T-cell (primary cell): Measurements from ENCODE around the gene RFNG. TPM values are rescaled to one million over a fixed set of nuclear protein-coding genes. Genes with fewer than 3 reads are reported as not detected.
A peak's percentile ranks its signal among the peaks of the same experiment; 100 is the strongest.

Experiments used
- ATAC-seq, 4 experiments: fragments of 200-7000 bp in 3 of 4; fragments of 150-1000 bp in 1 of 4; cut with Tn5 transposase; replicated peaks in 1 of 4; 1 replicate in 3 of 4; 2 replicates in 1 of 4; pipeline ENCODE4 v1.10.0; 2021; ENCODE audit warnings: moderate library complexity in 3 of 4, mild to moderate bottlenecking in 2 of 4, moderate number of reproducible peaks in 1 of 4
- CTCF ChIA-PET, 2 donors: fragments of 300-600 bp; sonication (Branson Sonifier 250); formaldehyde crosslinking; loops; one replicate each; lab custom pipeline; 2022; ENCODE audit warnings: antibody characterized with exemption in 2 of 2; lab: Charles Lee
- POLR2A ChIA-PET, 2 donors: fragments of 300-600 bp; sonication (Branson Sonifier 250); formaldehyde crosslinking; loops; one replicate each; lab custom pipeline; 2022; ENCODE audit warnings: antibody characterized with exemption in 2 of 2; lab: Charles Lee
- DNase-seq, 35 experiments: peaks; one replicate each; pipeline versions ENCODE4 v3.0.0 to v3.0.0-alpha.2; 2013 to 2023
- H3K27ac ChIP-seq: one replicate; pipeline ENCODE4 v1.5.1; 2013; ENCODE audit warnings: low read length
- H3K27me3 ChIP-seq, 2 experiments: replicated peaks in 1 of 2; 1 replicate in 1 of 2; 2 replicates in 1 of 2; pipeline versions ENCODE4 v1.6.1 to v1.7.0; 2013; ENCODE audit warnings: low read length in 1 of 2, mixed read lengths in 1 of 2; ENCODE audit not compliant: control insufficient read depth in 2 of 2, insufficient read depth in 2 of 2; ENCODE audit errors: extremely low read depth in 1 of 2
- H3K36me3 ChIP-seq, 2 donors: 1 replicate in 1 of 2; 2 replicates in 1 of 2; pipeline versions ENCODE4 v1.6.1 to v1.7.0; 2013; ENCODE audit warnings: low read length in 1 of 2; ENCODE audit not compliant: control insufficient read depth in 2 of 2, insufficient read depth in 1 of 2; ENCODE audit errors: extremely low read depth in 1 of 2
- H3K4me1 ChIP-seq, 2 experiments: 1 replicate in 1 of 2; 2 replicates in 1 of 2; pipeline versions ENCODE4 v1.6.1 to v1.7.0; 2013; ENCODE audit warnings: low read length in 2 of 2, mixed read lengths in 1 of 2; ENCODE audit not compliant: insufficient read depth in 2 of 2, control insufficient read depth in 1 of 2; ENCODE audit errors: extremely low read depth in 1 of 2
- H3K4me3 ChIP-seq, 2 donors: 1 replicate in 1 of 2; 2 replicates in 1 of 2; pipeline versions ENCODE4 v1.5.1 to v1.7.0; 2013; ENCODE audit warnings: mild to moderate bottlenecking in 2 of 2, low read length in 1 of 2, moderate library complexity in 1 of 2; ENCODE audit not compliant: control insufficient read depth in 1 of 2; ENCODE audit errors: extremely low read depth in 1 of 2
- H3K9me3 ChIP-seq: 2 replicates; pipeline ENCODE4 v1.7.0; 2013
- H3K27ac Mint-ChIP-seq, 2 donors: one replicate each; pipeline ENCODE4 v1.8.0; 2020 to 2021; ENCODE audit warnings: mild to moderate bottlenecking in 2 of 2, mixed read lengths in 2 of 2
- H3K27me3 Mint-ChIP-seq, 2 donors: one replicate each; pipeline ENCODE4 v1.8.0; 2021 to 2022; ENCODE audit warnings: mixed read lengths in 2 of 2
- H3K36me3 Mint-ChIP-seq: one replicate; pipeline ENCODE4 v1.8.0; 2021; ENCODE audit warnings: mixed read lengths
- H3K4me1 Mint-ChIP-seq, 3 donors: one replicate each; pipeline ENCODE4 v1.8.0; 2020 to 2022; ENCODE audit warnings: mixed read lengths in 3 of 3, mild to moderate bottlenecking in 1 of 3
- H3K4me3 Mint-ChIP-seq, 3 donors: one replicate each; pipeline ENCODE4 v1.8.0; 2020 to 2022; ENCODE audit warnings: mild to moderate bottlenecking in 3 of 3, mixed read lengths in 3 of 3, moderate library complexity in 3 of 3
- H3K9me3 Mint-ChIP-seq, 3 donors: one replicate each; pipeline ENCODE4 v1.8.0; 2020 to 2022; ENCODE audit warnings: mixed read lengths in 3 of 3
- WGBS: methylation state at CpG from one replicate; pipeline ENCODE4 v1.1.5; 2013; ENCODE audit warnings: missing lambda C conversion rate; ENCODE audit not compliant: insufficient coverage; 5-methylcytosine and 5-hydroxymethylcytosine counted together
- total RNA-seq, 35 experiments: library from RNA in 6 of 35; stranded (reverse) in 6 of 35; fragments of 120-200 nt in 1 of 35; gene quantifications; one replicate each; pipeline versions ENCODE4 v1.2.1 to v1.2.4 and lab custom pipeline; 2013 to 2026

Gene RFNG
- total RNA-seq, 5 donors from 2014 or later (not counting 1 experiment from before 2014, with no cell fraction given): 31.5 to 38.6 (median 35.2) TPM

DNA sequence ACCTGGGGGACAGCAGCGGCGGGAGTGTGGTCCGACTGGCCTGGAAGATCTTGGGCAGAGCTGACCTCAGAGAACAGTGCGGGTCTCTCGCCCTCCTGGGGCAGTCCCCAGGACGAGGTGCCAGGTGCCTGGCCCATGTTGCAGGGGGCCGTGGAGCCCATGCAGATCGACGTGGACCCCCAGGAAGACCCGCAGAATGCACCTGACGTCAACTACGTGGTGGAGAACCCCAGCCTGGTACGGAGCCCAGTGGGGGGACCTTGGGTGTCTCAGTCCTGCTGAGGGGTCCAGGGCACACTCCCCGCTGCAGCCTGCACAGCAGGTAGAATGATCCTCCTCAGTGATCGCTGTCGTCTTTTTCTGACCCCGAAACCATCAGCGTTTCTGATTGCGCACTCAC lies 1.5 kb upstream of the RFNG start:
- CTCF ChIA-PET: no interaction called here
- Mint-ChIP-seq H3K9me3 (no peaks in the 10 kb centered on the region), H3K27ac (peak overlapping the region in 1 of 2 donors; percentile 48), H3K27me3 (no peaks in the 10 kb centered on the region), H3K4me3 (peak overlapping the region; percentile 66 to 82 (median 79)), H3K4me1 (peaks cover 5 to 26% (median 18%) of the 10 kb centered on the region in 3 donors), H3K36me3 (peaks cover 3% of the 10 kb centered on the region)
- ATAC-seq: no peak
- POLR2A ChIA-PET: no interaction called here
- Histone ChIP-seq H3K27me3 (no peaks in the 10 kb centered on the region), H3K9me3 (no peaks in the 10 kb centered on the region), H3K36me3 (peaks cover 2 to 47% of the 10 kb centered on the region in 2 donors), H3K4me1 (peaks cover 9 to 45% of the 10 kb centered on the region in 2 experiments), H3K27ac (no peak overlapping the region), H3K4me3 (no peak overlapping the region)
- 94% methylated on average over 19 of the region's 19 CpGs for WGBS
- no peak for DNase-seq

DNA sequence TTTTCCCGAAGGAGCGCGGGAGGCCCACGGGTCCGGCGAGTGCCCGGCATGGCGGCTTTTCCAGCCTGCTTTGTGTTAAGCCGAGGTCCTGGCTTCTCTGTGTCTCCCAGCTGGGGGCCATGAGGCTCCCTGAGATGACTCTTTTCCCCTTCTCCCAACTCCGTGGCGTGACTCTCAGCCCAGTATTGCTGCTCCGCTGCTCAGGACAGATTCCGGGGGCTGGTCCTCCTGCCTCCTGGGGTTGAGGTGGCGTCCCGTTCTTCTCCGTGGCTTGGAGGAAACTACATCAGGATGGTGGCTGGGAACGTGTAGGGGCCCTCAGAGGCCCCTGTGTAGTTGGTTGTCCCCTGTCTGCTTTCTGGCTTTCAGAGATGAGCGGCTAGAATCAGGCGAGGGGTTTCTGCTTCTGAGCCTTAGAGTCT lies 1.0 kb upstream of the RFNG start:
- ATAC-seq: no peak
- Mint-ChIP-seq H3K36me3 (peaks cover 2% of the 10 kb centered on the region), H3K9me3 (no peaks in the 10 kb centered on the region), H3K4me1 (peaks cover 5 to 26% (median 18%) of the 10 kb centered on the region in 3 donors), H3K27ac (no peak overlapping the region), H3K4me3 (peak overlapping the region; percentile 66 to 82 (median 79)), H3K27me3 (no peaks in the 10 kb centered on the region)
- no peak for DNase-seq
- H3K27me3 ChIP-seq: no peaks in the 10 kb centered on the region
- CTCF ChIA-PET: no interaction called here
- POLR2A ChIA-PET: interaction anchor here in 1 of 2 donors (0.5 kb wide), 1 partner anchor 54 kb away, joined by 4 read pairs; no protein-coding TSS in a partner anchor
- 40% methylated on average over 14 of the region's 19 CpGs for WGBS
- H3K27ac ChIP-seq: no peak overlapping the region
- H3K36me3 ChIP-seq: peaks cover 6 to 44% of the 10 kb centered on the region in 2 donors
- peaks cover 9 to 45% of the 10 kb centered on the region in 2 experiments for H3K4me1 ChIP-seq
- no peaks in the 10 kb centered on the region for H3K9me3 ChIP-seq
- H3K4me3 ChIP-seq: peak overlapping the region; percentile 75 to 81

GRCh38 chr17:82050761-82051641 lies 610 bp downstream of the RFNG start:
- no peak overlapping the region for H3K27ac ChIP-seq
- H3K27me3 ChIP-seq: no peaks in the 10 kb centered on the region
- ChIA-PET CTCF (interaction anchor here in 1 of 2 donors (1.0 kb wide), 1 partner anchor 13 kb away, joined by 4 read pairs; the partner anchor contains the start of gene DCXR), POLR2A (no interaction called here)
- H3K4me1 ChIP-seq: peaks cover 9 to 45% of the 10 kb centered on the region in 2 experiments
- peak overlapping the region; percentile 80 to 87 (median 86) for H3K4me3 Mint-ChIP-seq
- H3K4me1 Mint-ChIP-seq: peaks cover 5 to 26% (median 18%) of the 10 kb centered on the region in 3 donors
- ATAC-seq: peak; percentile 7 to 28 (median 16)
- peaks cover 7% of the 10 kb centered on the region for H3K36me3 Mint-ChIP-seq
- H3K27me3 Mint-ChIP-seq: no peaks in the 10 kb centered on the region
- H3K9me3 ChIP-seq: no peaks in the 10 kb centered on the region
- peak overlapping the region; percentile 85 to 88 for H3K27ac Mint-ChIP-seq
- peak overlapping the region; percentile 39 to 51 for H3K4me3 ChIP-seq
- peaks cover 6 to 28% of the 10 kb centered on the region in 2 donors for H3K36me3 ChIP-seq
- 18% methylated on average over 67 of the region's 79 CpGs for WGBS
- H3K9me3 Mint-ChIP-seq: no peaks in the 10 kb centered on the region
- no peak for DNase-seq

GRCh38 chr17:82050152-82050760 lies 1.4 kb downstream of the RFNG start:
- DNase-seq: no peak
- Histone ChIP-seq H3K27ac (no peak overlapping the region), H3K27me3 (no peaks in the 10 kb centered on the region), H3K4me3 (peak overlapping the region; percentile 39 to 51), H3K36me3 (peaks cover 4 to 24% of the 10 kb centered on the region in 2 donors), H3K9me3 (no peaks in the 10 kb centered on the region), H3K4me1 (peaks cover 9 to 45% of the 10 kb centered on the region in 2 experiments)
- CTCF ChIA-PET: interaction anchor here in 1 of 2 donors (1.0 kb wide), 1 partner anchor 13 kb away, joined by 4 read pairs; the partner anchor contains the start of gene DCXR
- H3K36me3 Mint-ChIP-seq: peaks cover 7% of the 10 kb centered on the region
- H3K4me1 Mint-ChIP-seq: peaks cover 5 to 26% (median 18%) of the 10 kb centered on the region in 3 donors
- WGBS: 94% methylated on average over 26 of the region's 28 CpGs
- no peaks in the 10 kb centered on the region for H3K27me3 Mint-ChIP-seq
- ATAC-seq: no peak
- H3K9me3 Mint-ChIP-seq: no peaks in the 10 kb centered on the region
- peak overlapping the region in 1 of 2 donors; percentile 88 for H3K27ac Mint-ChIP-seq
- POLR2A ChIA-PET: interaction anchor here in 1 of 2 donors (0.6 kb wide), 1 partner anchor 192 kb away, joined by 3 read pairs; no protein-coding TSS in a partner anchor
- peak overlapping the region; percentile 80 to 87 (median 86) for H3K4me3 Mint-ChIP-seq

GRCh38 chr17:82049521-82049971 lies 2.1 kb downstream of the RFNG start:
- H3K9me3 ChIP-seq: no peaks in the 10 kb centered on the region
- no peaks in the 10 kb centered on the region for H3K27me3 ChIP-seq
- WGBS: 91% methylated on average over 13 of the region's 16 CpGs
- Mint-ChIP-seq H3K9me3 (no peaks in the 10 kb centered on the region), H3K36me3 (peaks cover 7% of the 10 kb centered on the region), H3K4me3 (peak overlapping the region in 2 of 3 donors; percentile 9 to 25), H3K27ac (no peak overlapping the region), H3K27me3 (no peaks in the 10 kb centered on the region), H3K4me1 (peaks cover 5 to 23% (median 18%) of the 10 kb centered on the region in 3 donors)
- H3K27ac ChIP-seq: no peak overlapping the region
- no peak overlapping the region for H3K4me3 ChIP-seq
- ChIA-PET POLR2A (interaction anchor here in 1 of 2 donors (0.6 kb wide), 1 partner anchor 193 kb away, joined by 3 read pairs; no protein-coding TSS in a partner anchor), CTCF (no interaction called here)
- DNase-seq: no peak
- ATAC-seq: no peak
- peaks cover 4 to 17% of the 10 kb centered on the region in 2 donors for H3K36me3 ChIP-seq
- peaks cover 9 to 40% of the 10 kb centered on the region in 2 experiments for H3K4me1 ChIP-seq

- H3K36me3 Mint-ChIP-seq: peaks cover 7% of the 10 kb centered on the region
- H3K4me3 ChIP-seq: no peak overlapping the region
- DNase-seq (no peak), ATAC-seq (no peak)
- peaks cover 4 to 13% of the 10 kb centered on the region in 2 donors for H3K36me3 ChIP-seq
- 100% methylated on average over 2 of the region's 8 CpGs for WGBS
- no peak overlapping the region for H3K27ac Mint-ChIP-seq
- H3K27me3 Mint-ChIP-seq: no peaks in the 10 kb centered on the region
- no peaks in the 10 kb centered on the region for H3K9me3 ChIP-seq
- peaks cover 5 to 23% (median 18%) of the 10 kb centered on the region in 3 donors for H3K4me1 Mint-ChIP-seq
- no peak overlapping the region for H3K27ac ChIP-seq
- POLR2A ChIA-PET: no interaction called here
- CTCF ChIA-PET: no interaction called here
- peak overlapping the region; percentile 9 to 31 (median 25) for H3K4me3 Mint-ChIP-seq
- H3K4me1 ChIP-seq: peaks cover 9 to 40% of the 10 kb centered on the region in 2 experiments
- no peaks in the 10 kb centered on the region for H3K27me3 ChIP-seq
- H3K9me3 Mint-ChIP-seq: no peaks in the 10 kb centered on the region
Measured at GRCh38 chr17:82049106-82049505, 2.5 kb downstream of the RFNG start.
